Stimulated activated CD8-positive, alpha-beta memory T cell treated with anti-CD3 and anti-CD28 coated beads, Interleukin-7, amount 100 ng/mL, for 24 hours (primary cell): ENCODE results near the gene NUDT4.
"Not testable (repeated sequence)": the region's sequence is repeated elsewhere in the genome, so short reads cannot be mapped to it uniquely, and the experiment has no call there.

Source experiments
- DNase-seq: peaks from one replicate; pipeline ENCODE4 v3.0.0-alpha.2; 2020; ENCODE audit warnings: low read depth

The NUDT4 gene

GRCh38 chr12:93429448-93429847 is 51.7 kb downstream of the NUDT4 start:
- DNase-seq, result no peak

GRCh38 chr12:93429852-93430251 is 52.1 kb downstream of the NUDT4 start:
- no peak for DNase-seq

- DNase-seq, result no peak
Observed at GRCh38 chr12:93430280-93430679, 52.6 kb downstream of the NUDT4 start.

GRCh38 chr12:93432031-93432430 is 54.3 kb downstream of the NUDT4 start:
- not testable (repeated sequence) for DNase-seq

GRCh38 chr12:93434256-93434865 is 56.6 kb downstream of the NUDT4 start:
- DNase-seq, result no peak

GRCh38 chr12:93438266-93439050 is 60.7 kb downstream of the NUDT4 start:
- DNase-seq, result no peak

GRCh38 chr12:93440043-93440835 is 62.5 kb downstream of the NUDT4 start:
- no peak for DNase-seq

- no peak for DNase-seq
Observed at GRCh38 chr12:93441081-93441616, 63.4 kb downstream of the NUDT4 start.

- DNase-seq, result peak; percentile 94
Observed at GRCh38 chr12:93441617-93442410, 64.1 kb downstream of the NUDT4 start, which contains the start of gene UBE2N. TSS of gene UBE2N (minus strand) at chr12:93441947. CDS start at chr12:93441884, 63 bp downstream.

- DNase-seq, result no peak
Observed at GRCh38 chr12:93442411-93443340, 65.0 kb downstream of the NUDT4 start.

- no peak for DNase-seq
Observed at GRCh38 chr12:93443576-93443975, 65.9 kb downstream of the NUDT4 start.

- no peak for DNase-seq
Observed at GRCh38 chr12:93447555-93448290, 70.0 kb downstream of the NUDT4 start.

GRCh38 chr12:93448796-93449195 is 71.1 kb downstream of the NUDT4 start:
- DNase-seq, result no peak

- no peak for DNase-seq
Observed at GRCh38 chr12:93449277-93449676, 71.6 kb downstream of the NUDT4 start.

- DNase-seq, result no peak
Observed at GRCh38 chr12:93451423-93452158, 73.9 kb downstream of the NUDT4 start.

GRCh38 chr12:93453633-93454032 is 75.9 kb downstream of the NUDT4 start:
- DNase-seq, result no peak

GRCh38 chr12:93456077-93456476 is 78.4 kb downstream of the NUDT4 start:
- no peak for DNase-seq
